MM.1S (cell line): ENCODE results near the gene TRAM1L1.

ENCODE experiments used
- DNase-seq: peaks from one replicate; pipeline ENCODE4 v3.0.0-alpha.2; 2015
- H2AFZ ChIP-seq: fragments of 300-600 bp; sonication (generic); 2 replicates; pipeline ENCODE4 v1.6.0; 2016; ENCODE audit warnings: antibody characterized with exemption, low read length
- H3F3A ChIP-seq: fragments of 300-600 bp; sonication (generic); 2 replicates; pipeline ENCODE4 v1.6.1; 2016; ENCODE audit warnings: mild to moderate bottlenecking, antibody characterized with exemption, low read length, moderate library complexity, mixed read lengths; ENCODE audit not compliant: insufficient read depth
- H3K27ac ChIP-seq: fragments of 300-600 bp; sonication (generic); 2 replicates; pipeline ENCODE4 v1.5.1; 2016; ENCODE audit warnings: mild to moderate bottlenecking, low read length
- H3K27me3 ChIP-seq: fragments of 300-600 bp; sonication (generic); replicated peaks from 2 replicates; pipeline ENCODE4 v1.6.0; 2016; ENCODE audit warnings: low read length; ENCODE audit not compliant: insufficient read depth
- H3K36me3 ChIP-seq: fragments of 300-600 bp; sonication (generic); replicated peaks from 2 replicates; pipeline ENCODE4 v1.6.1; 2016; ENCODE audit warnings: mild to moderate bottlenecking, low read length, mixed read lengths; ENCODE audit not compliant: insufficient read depth
- H3K4me1 ChIP-seq: fragments of 300-600 bp; sonication (generic); 2 replicates; pipeline ENCODE4 v1.6.1; 2016; ENCODE audit warnings: low read length, mixed read lengths
- H3K4me2 ChIP-seq: fragments of 300-600 bp; sonication (generic); 2 replicates; pipeline ENCODE4 v1.6.0; 2016; ENCODE audit warnings: low read depth, low read length
- H3K4me3 ChIP-seq: fragments of 300-600 bp; sonication (generic); 2 replicates; pipeline ENCODE4 v1.5.1; 2016; ENCODE audit warnings: low read length, mixed read lengths
- H3K79me2 ChIP-seq: fragments of 300-600 bp; sonication (generic); 2 replicates; pipeline ENCODE4 v1.6.1; 2016; ENCODE audit warnings: mixed run types, low read length, mixed read lengths
- H3K9ac ChIP-seq: fragments of 300-600 bp; sonication (generic); 2 replicates; pipeline ENCODE4 v1.6.1; 2016; ENCODE audit warnings: low read length, mixed read lengths
- H3K9me2 ChIP-seq: fragments of 300-600 bp; sonication (generic); replicated peaks from 2 replicates; pipeline ENCODE4 v1.6.1; 2016; ENCODE audit warnings: mild to moderate bottlenecking, low read length, mixed read lengths; ENCODE audit not compliant: insufficient read depth
- H3K9me3 ChIP-seq: fragments of 300-600 bp; sonication (generic); replicated peaks from 2 replicates; pipeline ENCODE4 v1.6.1; 2016; ENCODE audit warnings: mild to moderate bottlenecking, low read length, mixed read lengths; ENCODE audit not compliant: insufficient read depth
- H4K20me1 ChIP-seq: fragments of 300-600 bp; sonication (generic); 2 replicates; pipeline ENCODE4 v1.6.1; 2016; ENCODE audit warnings: mild to moderate bottlenecking, low read length, moderate library complexity, mixed read lengths; ENCODE audit not compliant: insufficient read depth
- EZH2 ChIP-seq: fragments of 300-600 bp; sonication (generic); optimal IDR thresholded peaks from 2 replicates; pipeline ENCODE3; 2017; ENCODE audit warnings: low read depth, mild to moderate bottlenecking, antibody characterized with exemption, low read length, mixed read lengths
- EZH2phosphoT487 ChIP-seq: fragments of 300-600 bp; sonication (generic); IDR thresholded peaks from 2 replicates; pipeline ENCODE4 v1.6.1; 2018; ENCODE audit warnings: antibody characterized with exemption, low read length
- TF ChIP-seq, protein P1 (sequence below): fragments of 300-600 bp; sonication (generic); IDR thresholded peaks from 2 replicates; pipeline ENCODE4 v1.5.1; 2016; ENCODE audit warnings: antibody characterized with exemption, low read length, mixed read lengths

The TRAM1L1 gene

DNA sequence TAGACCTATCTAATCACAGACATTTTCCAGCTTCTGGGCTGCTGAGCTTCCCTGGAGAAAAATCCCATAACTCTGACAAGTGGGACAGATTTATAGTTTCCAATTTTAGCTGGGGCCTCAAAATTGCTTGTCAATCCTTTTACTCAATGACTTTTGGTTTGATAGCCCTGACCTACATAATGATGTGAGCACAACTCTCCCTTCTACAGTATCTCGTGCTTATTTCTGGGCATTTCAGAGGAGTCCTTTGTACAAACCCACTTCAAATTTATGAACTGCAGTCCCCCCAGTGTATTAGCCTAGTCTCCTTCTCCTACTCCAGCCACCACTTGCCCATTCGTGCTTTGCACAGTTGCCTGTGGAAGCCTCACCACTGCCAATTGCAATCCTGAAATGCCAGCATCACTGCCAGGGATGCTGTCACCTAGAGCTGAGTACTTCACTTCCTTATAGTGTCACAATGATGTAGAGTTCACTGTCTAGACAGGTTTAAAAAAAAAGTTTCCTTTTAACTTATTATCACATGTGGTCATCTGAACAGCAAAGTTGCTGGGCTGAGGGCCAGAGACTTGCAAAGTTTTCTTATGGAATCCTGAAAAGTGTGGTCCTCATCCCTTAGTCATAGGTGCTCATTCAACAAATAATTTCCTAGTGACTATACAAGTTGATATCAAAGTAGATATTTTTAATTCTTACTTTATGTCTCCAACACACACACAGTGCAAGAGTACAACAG lies 21.2 kb downstream of the TRAM1L1 start:
- no peak for DNase-seq
- no peak overlapping the region for H3K4me2 ChIP-seq
- no peaks in the 10 kb centered on the region for H3K79me2 ChIP-seq
- H2AFZ ChIP-seq = no peak overlapping the region
- no peaks in the 10 kb centered on the region for H3F3A ChIP-seq
- H3K4me1 ChIP-seq = no peaks in the 10 kb centered on the region
- H3K36me3 ChIP-seq = no peaks in the 10 kb centered on the region
- H3K27ac ChIP-seq = no peak overlapping the region
- no peaks in the 10 kb centered on the region for H3K27me3 ChIP-seq
- TF ChIP-seq EZH2phosphoT487 (no peak), EZH2 (no peak)
- TF ChIP-seq, protein P1, sequence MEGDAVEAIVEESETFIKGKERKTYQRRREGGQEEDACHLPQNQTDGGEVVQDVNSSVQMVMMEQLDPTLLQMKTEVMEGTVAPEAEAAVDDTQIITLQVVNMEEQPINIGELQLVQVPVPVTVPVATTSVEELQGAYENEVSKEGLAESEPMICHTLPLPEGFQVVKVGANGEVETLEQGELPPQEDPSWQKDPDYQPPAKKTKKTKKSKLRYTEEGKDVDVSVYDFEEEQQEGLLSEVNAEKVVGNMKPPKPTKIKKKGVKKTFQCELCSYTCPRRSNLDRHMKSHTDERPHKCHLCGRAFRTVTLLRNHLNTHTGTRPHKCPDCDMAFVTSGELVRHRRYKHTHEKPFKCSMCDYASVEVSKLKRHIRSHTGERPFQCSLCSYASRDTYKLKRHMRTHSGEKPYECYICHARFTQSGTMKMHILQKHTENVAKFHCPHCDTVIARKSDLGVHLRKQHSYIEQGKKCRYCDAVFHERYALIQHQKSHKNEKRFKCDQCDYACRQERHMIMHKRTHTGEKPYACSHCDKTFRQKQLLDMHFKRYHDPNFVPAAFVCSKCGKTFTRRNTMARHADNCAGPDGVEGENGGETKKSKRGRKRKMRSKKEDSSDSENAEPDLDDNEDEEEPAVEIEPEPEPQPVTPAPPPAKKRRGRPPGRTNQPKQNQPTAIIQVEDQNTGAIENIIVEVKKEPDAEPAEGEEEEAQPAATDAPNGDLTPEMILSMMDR = no peak
- H4K20me1 ChIP-seq = no peaks in the 10 kb centered on the region
- no peaks in the 10 kb centered on the region for H3K9me3 ChIP-seq
- H3K9ac ChIP-seq = no peak overlapping the region
- no peak overlapping the region for H3K4me3 ChIP-seq
- H3K9me2 ChIP-seq = no peaks in the 10 kb centered on the region

DNA sequence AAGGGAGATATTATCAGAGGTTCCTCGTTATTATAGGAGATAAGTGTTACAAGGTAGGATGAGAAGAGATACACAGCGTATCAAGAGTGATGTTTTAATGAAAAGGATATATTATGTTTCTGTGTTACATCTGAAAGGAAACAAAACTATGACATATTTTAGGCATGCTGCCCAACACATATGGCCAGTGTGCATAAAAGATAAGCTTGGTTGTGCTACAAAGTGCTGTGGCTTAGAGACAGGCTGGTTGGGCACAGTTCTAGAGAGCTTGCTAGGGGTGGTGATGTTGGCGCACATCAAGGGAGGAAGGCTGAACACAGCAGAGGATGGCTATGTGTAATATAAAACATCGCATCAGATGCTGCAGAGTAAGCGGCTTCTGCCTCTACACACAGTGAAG lies 42.4 kb downstream of the TRAM1L1 start:
- H3K4me3 ChIP-seq = no peak overlapping the region
- no peak overlapping the region for H2AFZ ChIP-seq
- H3K9ac ChIP-seq = no peak overlapping the region
- no peaks in the 10 kb centered on the region for H4K20me1 ChIP-seq
- no peaks in the 10 kb centered on the region for H3K9me3 ChIP-seq
- no peaks in the 10 kb centered on the region for H3K4me1 ChIP-seq
- no peaks in the 10 kb centered on the region for H3K9me2 ChIP-seq
- no peaks in the 10 kb centered on the region for H3K79me2 ChIP-seq
- no peaks in the 10 kb centered on the region for H3K27me3 ChIP-seq
- TF ChIP-seq, protein P1 = no peak
- TF ChIP-seq EZH2phosphoT487 (no peak), EZH2 (no peak)
- no peak overlapping the region for H3K4me2 ChIP-seq
- no peak overlapping the region for H3K27ac ChIP-seq
- DNase-seq = no peak
- H3F3A ChIP-seq = no peaks in the 10 kb centered on the region
- H3K36me3 ChIP-seq = no peaks in the 10 kb centered on the region
